Measurements from ENCODE around the gene CCNT1. TPM values are rescaled to one million over a fixed set of nuclear protein-coding genes. Genes with fewer than 3 reads are reported as not detected.
A peak's percentile ranks its signal among the peaks of the same experiment; 100 is the strongest.

CCNT1 gene
- total and polyA plus RNA-seq, 2 of the 13 experiments (the other 11 are each of a cell fraction or from before 2014, with no cell fraction given), result 18.0 to 28.2 TPM

DNA sequence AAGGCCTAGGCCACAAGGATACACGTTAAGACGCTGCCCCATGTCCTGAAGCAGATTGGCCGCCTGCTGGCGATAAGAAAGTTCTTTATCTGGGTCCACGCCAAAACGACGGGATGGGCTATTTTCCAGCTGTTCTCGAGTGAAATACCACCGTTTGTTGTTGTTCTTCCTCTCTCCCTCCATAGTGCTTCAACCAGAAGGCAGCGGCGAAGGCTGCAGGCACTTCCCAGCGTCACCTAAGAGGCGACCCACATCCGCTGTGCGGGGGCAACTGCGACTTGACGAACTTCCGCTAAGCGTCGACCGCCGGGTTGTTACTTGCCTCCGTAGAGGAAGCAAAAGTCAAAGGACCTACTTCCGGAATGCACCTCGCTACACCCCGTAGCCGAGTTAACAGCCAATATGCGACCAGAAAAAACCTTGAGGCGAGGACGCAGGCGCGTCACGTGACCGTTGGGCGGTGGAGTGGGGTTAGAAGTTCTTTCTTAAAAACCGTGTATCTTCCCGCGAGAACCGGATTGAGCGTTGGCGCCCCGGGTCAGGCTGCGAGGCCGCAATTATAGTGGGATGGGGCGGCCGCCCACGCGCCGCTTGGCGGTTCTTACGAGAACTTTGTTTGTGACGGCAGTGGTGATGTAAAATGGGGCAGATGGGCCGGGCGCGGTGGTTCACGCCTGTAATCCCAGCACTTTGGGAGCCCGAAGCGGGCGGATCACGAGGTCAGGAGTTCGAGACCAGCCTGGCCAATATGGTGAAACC lies at the start of gene CCNT1 (continued):
- no peak for TF ChIP-seq CHD4 (IDR thresholded peaks at IDR 0.05; ENCODE audit: borderline replicate concordance, low read length)
- TF ChIP-seq ZFP82 (CRISPR knock-in tag; IDR thresholded peaks at IDR 0.05; ENCODE audit: borderline replicate concordance), result peak; percentile 88; the same call in 1 of the 2 replicates
- no peak; the same call in 1 of the 2 replicates for TF ChIP-seq TP53 (CRISPR knock-in tag; conservative IDR thresholded peaks at IDR 0.05)
- TF ChIP-seq, protein P1, sequence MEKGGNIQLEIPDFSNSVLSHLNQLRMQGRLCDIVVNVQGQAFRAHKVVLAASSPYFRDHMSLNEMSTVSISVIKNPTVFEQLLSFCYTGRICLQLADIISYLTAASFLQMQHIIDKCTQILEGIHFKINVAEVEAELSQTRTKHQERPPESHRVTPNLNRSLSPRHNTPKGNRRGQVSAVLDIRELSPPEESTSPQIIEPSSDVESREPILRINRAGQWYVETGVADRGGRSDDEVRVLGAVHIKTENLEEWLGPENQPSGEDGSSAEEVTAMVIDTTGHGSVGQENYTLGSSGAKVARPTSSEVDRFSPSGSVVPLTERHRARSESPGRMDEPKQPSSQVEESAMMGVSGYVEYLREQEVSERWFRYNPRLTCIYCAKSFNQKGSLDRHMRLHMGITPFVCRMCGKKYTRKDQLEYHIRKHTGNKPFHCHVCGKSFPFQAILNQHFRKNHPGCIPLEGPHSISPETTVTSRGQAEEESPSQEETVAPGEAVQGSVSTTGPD (CRISPR knock-in tag; IDR thresholded peaks at IDR 0.05), result 0 out of 2 replicates have a peak, but pooled peaks have one; percentile 4
- peak; percentile 85 for TF ChIP-seq ZNF788 (CRISPR knock-in tag; IDR thresholded peaks at IDR 0.05; ENCODE audit: borderline replicate concordance)
- TF ChIP-seq SMAD9 (CRISPR knock-in tag; IDR thresholded peaks at IDR 0.05), result no peak
- TF ChIP-seq ZNF333 (CRISPR knock-in tag; IDR thresholded peaks at IDR 0.05; ENCODE audit: borderline replicate concordance), result peak; percentile 87; the same call in 1 of the 2 replicates
- peak; percentile 86 for TF ChIP-seq ZBTB2 (CRISPR knock-in tag; IDR thresholded peaks at IDR 0.05; ENCODE audit: low read depth)
- no peak for TF ChIP-seq MTA3 (CRISPR knock-in tag; IDR thresholded peaks at IDR 0.05)
- peak; percentile 65; the same call in 1 of the 2 replicates for TF ChIP-seq NKX3-1 (CRISPR knock-in tag; IDR thresholded peaks at IDR 0.05)
- TF ChIP-seq NR0B2 (CRISPR knock-in tag; IDR thresholded peaks at IDR 0.05), result peak; percentile 58
- TF ChIP-seq STAG1 (CRISPR knock-in tag; IDR thresholded peaks at IDR 0.05), result no peak
- no peak for TF ChIP-seq NR1H2 (CRISPR knock-in tag; IDR thresholded peaks at IDR 0.05; ENCODE audit: borderline replicate concordance, low read depth)
- TF ChIP-seq, protein P2, sequence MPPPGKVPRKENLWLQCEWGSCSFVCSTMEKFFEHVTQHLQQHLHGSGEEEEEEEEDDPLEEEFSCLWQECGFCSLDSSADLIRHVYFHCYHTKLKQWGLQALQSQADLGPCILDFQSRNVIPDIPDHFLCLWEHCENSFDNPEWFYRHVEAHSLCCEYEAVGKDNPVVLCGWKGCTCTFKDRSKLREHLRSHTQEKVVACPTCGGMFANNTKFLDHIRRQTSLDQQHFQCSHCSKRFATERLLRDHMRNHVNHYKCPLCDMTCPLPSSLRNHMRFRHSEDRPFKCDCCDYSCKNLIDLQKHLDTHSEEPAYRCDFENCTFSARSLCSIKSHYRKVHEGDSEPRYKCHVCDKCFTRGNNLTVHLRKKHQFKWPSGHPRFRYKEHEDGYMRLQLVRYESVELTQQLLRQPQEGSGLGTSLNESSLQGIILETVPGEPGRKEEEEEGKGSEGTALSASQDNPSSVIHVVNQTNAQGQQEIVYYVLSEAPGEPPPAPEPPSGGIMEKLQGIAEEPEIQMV (CRISPR knock-in tag; IDR thresholded peaks at IDR 0.05; ENCODE audit: low read depth), result no peak
- TF ChIP-seq SIX1 (CRISPR knock-in tag; IDR thresholded peaks at IDR 0.05; ENCODE audit: borderline replicate concordance), result no peak; the same call in 1 of the 2 replicates
- TF ChIP-seq KAT8 (CRISPR knock-in tag; IDR thresholded peaks at IDR 0.05), result peak; percentile 99
- TF ChIP-seq ZSCAN30 (CRISPR knock-in tag; IDR thresholded peaks at IDR 0.05), result peak; percentile 83; the same call in 1 of the 2 replicates
- no peak for TF ChIP-seq MTF1 (CRISPR knock-in tag; IDR thresholded peaks at IDR 0.05)
- TF ChIP-seq ZNF557 (CRISPR knock-in tag; IDR thresholded peaks at IDR 0.05), result no peak; the same call in 1 of the 2 replicates
- TF ChIP-seq ZNF629 (CRISPR knock-in tag; conservative IDR thresholded peaks at IDR 0.05), result peak; percentile 22; the same call in 1 of the 2 replicates
- peak; percentile 67; the same call in 1 of the 2 replicates for TF ChIP-seq KLF11 (CRISPR knock-in tag; IDR thresholded peaks at IDR 0.05)
- no peak for TF ChIP-seq TSC22D2 (CRISPR knock-in tag; IDR thresholded peaks at IDR 0.05; ENCODE audit: borderline replicate concordance)
- TF ChIP-seq RXRA (CRISPR knock-in tag; IDR thresholded peaks at IDR 0.05), result peak; percentile 64
- no peak for TF ChIP-seq CEBPG (CRISPR knock-in tag; IDR thresholded peaks at IDR 0.05)
- peak; percentile 92 for TF ChIP-seq BHLHE40 (IDR thresholded peaks at IDR 0.05; ENCODE audit: low read length)
- TF ChIP-seq ZNF672 (CRISPR knock-in tag; IDR thresholded peaks at IDR 0.05), result no peak
- TF ChIP-seq PPARG (CRISPR knock-in tag; conservative IDR thresholded peaks at IDR 0.05), result no peak
- peak; percentile 64 for TF ChIP-seq PHF5A (CRISPR knock-in tag; IDR thresholded peaks at IDR 0.05; ENCODE audit: low read depth, unreplicated experiment)
